Tibial artery (tissue), 4 donors: Measurements from ENCODE around the gene MS4A15.
A peak's percentile ranks its signal among the peaks of the same experiment; 100 is the strongest.

Experiments used
- DNase-seq, 2 donors: peaks; one replicate each; pipeline ENCODE4 v3.0.0-alpha.2; 2019
- H3K27ac ChIP-seq, 2 donors: fragments of 200-600 bp; sonication (generic) in 1 of 2; 1 replicate in 1 of 2; 2 replicates in 1 of 2; pipeline ENCODE4 v1.5.1; 2018 to 2019; ENCODE audit warnings: mild to moderate bottlenecking in 1 of 2
- H3K27me3 ChIP-seq, 2 donors: fragments of 200-600 bp; sonication (generic) in 1 of 2; one replicate each; pipeline versions ENCODE4 v1.5.1 to v1.6.0; 2016 to 2019
- H3K36me3 ChIP-seq, 3 donors: fragments of 200-600 bp; sonication (generic) in 2 of 3; one replicate each; pipeline ENCODE4 v1.5.1; 2016 to 2019; ENCODE audit warnings: mild to moderate bottlenecking in 2 of 3
- H3K4me1 ChIP-seq, 4 donors: fragments of 200-600 bp; sonication (generic) in 2 of 4; 1 replicate in 3 of 4; 2 replicates in 1 of 4; pipeline ENCODE4 v1.5.1; 2016 to 2019
- H3K4me3 ChIP-seq, 2 donors: fragments of 200-600 bp; sonication (generic) in 1 of 2; 1 replicate in 1 of 2; 2 replicates in 1 of 2; pipeline ENCODE4 v1.5.1; 2018 to 2019; ENCODE audit warnings: mild to moderate bottlenecking in 2 of 2
- H3K9me3 ChIP-seq, 3 donors: fragments of 200-600 bp; sonication (generic) in 1 of 3; one replicate each; pipeline ENCODE4 v1.5.1; 2016 to 2019
- CTCF ChIP-seq, 2 experiments: fragments of 200-600 bp in 1 of 2; fragments of 450-650 bp in 1 of 2; IDR thresholded peaks; one replicate each; pipeline ENCODE4 v1.5.1; 2017 to 2019; ENCODE audit warnings: antibody characterized with exemption in 2 of 2, mild to moderate bottlenecking in 1 of 2, moderate library complexity in 1 of 2
- intact Hi-C: fragments of 100-400 bp; cut with DNase I; formaldehyde crosslinking; loops from one replicate; pipeline ENCODE4 v1.15.0; 2023; ENCODE audit warnings: low total_unique reads

Gene MS4A15

DNA sequence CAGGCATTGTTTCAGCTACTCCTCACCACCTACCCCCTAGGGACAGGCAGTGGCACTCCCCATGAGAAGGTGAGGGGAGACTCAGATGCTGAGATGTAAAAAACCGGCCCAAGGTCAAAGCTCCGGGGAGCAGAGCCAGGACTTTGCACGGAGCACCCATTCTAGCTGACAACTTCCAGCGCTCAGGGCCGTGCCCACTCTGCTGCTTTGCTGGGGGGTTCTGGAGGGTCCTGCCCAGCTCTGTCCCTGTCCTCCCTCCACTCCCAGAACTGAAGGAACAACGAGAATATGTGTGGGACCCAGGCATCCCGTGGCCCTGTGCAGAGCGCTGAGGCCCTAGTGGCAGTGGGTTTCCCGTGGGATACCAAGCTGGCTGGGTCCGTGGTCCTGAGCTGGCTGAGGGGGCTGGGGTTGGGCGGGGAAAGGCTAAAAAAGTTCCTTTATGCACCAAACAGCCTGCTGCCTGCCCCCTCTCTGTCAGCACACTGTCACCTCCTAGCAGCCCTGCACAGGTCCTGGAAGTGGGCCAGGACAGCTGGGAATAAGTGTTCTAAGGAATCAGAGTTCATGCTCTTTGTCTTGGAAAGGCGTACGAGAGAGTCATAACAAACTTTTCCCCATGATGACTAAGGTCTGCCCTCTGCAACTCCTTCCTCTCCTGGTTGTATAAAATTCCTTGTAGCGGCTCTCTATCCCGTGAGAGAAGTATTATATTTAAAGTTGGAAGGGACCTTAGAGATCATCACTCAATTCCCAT, 30.3 kb downstream of the MS4A15 start:
- no peaks in the 10 kb centered on the region for H3K9me3 ChIP-seq
- H3K4me1 ChIP-seq: peaks cover 0 to 9% (median 3%) of the 10 kb centered on the region in 4 donors
- H3K36me3 ChIP-seq: no peaks in the 10 kb centered on the region
- no peaks in the 10 kb centered on the region for H3K27me3 ChIP-seq
- intact Hi-C loops: no loop called here
- H3K4me3 ChIP-seq: no peak overlapping the region
- DNase-seq: peak in 1 of 2 donors; percentile 36
- H3K27ac ChIP-seq: no peak overlapping the region
- no peak for TF ChIP-seq CTCF (IDR thresholded peaks at IDR 0.05)

DNA sequence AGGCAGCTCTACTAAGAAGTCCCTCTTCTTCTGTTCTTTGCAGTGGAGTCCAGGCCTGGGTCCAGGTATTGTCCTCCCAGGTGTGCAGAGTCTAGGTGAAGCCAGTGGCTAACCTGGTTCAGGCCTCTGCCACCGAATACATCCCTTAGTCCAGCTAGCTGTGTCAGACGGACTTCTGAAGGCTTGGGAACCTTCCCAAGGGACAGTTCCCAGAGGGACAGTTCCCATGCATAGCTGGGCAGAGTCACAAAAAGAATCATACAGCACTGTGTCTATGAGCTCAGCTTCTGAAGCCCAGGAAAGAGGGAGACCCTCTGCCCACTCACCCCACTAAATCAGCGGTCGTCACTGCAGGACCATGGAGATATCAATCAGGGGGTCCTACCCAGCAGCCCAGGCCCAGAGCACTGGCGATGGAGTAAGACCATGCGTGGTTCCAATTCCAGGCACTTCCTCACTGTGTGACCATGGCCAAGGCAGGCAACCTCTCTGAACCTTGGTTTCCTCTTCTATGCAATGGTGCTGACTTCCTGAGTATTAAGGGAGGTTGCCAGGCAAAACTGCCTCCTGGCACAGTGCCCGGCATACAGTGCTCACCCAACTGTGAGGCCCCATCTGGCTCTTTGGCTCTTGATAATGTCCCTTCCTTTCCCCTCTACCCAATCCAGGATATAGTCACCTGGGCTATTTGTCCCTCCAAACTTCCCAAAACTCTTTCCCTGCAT, 31.9 kb downstream of the MS4A15 start:
- intact Hi-C loops: no loop called here
- Histone ChIP-seq H3K36me3 (no peaks in the 10 kb centered on the region), H3K4me3 (no peak overlapping the region), H3K9me3 (no peaks in the 10 kb centered on the region), H3K4me1 (peaks cover 0 to 9% (median 3%) of the 10 kb centered on the region in 4 donors), H3K27me3 (no peaks in the 10 kb centered on the region), H3K27ac (no peak overlapping the region)
- DNase-seq: no peak
- TF ChIP-seq CTCF (IDR thresholded peaks at IDR 0.05): no peak

GRCh38 chr11:60790726-60791125, 34.1 kb downstream of the MS4A15 start:
- intact Hi-C loops: no loop called here
- no peak for DNase-seq
- no peak overlapping the region for H3K27ac ChIP-seq
- H3K4me3 ChIP-seq: no peak overlapping the region
- no peaks in the 10 kb centered on the region for H3K27me3 ChIP-seq
- H3K36me3 ChIP-seq: no peaks in the 10 kb centered on the region
- peaks cover 0 to 9% (median 3%) of the 10 kb centered on the region in 4 donors for H3K4me1 ChIP-seq
- H3K9me3 ChIP-seq: no peaks in the 10 kb centered on the region
- no peak for TF ChIP-seq CTCF (IDR thresholded peaks at IDR 0.05)

DNA sequence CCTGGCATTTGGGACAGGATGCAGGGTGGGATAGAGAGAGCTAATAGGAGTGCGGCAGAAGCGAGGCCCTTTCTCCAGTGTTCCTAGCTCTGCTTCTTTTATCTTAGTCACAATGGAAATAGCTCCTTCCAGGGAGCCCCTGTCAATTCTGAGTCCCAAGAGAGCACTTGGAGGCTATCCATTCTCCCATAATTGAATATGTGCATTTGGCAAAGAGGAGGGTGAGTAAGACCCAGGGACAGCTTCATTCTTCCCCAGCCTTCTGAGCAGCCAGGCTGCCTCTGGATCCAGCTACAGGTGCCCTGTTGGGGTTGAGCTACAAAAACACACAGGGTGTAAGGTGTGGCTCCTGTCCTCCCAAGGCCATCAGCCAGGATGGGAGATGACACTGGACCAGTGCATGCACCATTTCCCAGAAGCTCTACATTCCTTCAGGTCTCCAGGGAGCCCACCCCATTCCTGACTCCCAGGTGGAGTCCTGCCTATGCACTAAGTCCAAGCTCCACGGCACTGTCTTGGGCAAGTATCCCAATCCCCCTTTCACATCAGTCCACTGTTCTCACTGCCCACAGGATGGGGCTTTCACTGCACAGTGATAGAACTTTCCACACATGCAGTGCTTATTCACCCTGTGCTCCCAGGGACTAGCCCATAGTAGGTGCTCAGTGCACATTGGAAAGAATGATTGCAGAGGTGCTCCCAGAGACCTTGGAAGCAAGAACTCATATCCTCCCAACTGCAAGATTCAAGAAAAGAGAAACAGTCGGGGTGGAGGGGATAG, 34.7 kb downstream of the MS4A15 start:
- H3K9me3 ChIP-seq: no peaks in the 10 kb centered on the region
- no peak overlapping the region for H3K4me3 ChIP-seq
- H3K27me3 ChIP-seq: no peaks in the 10 kb centered on the region
- H3K27ac ChIP-seq: no peak overlapping the region
- no peaks in the 10 kb centered on the region for H3K36me3 ChIP-seq
- H3K4me1 ChIP-seq: peaks cover 0 to 9% (median 3%) of the 10 kb centered on the region in 4 donors
- no peak for TF ChIP-seq CTCF (IDR thresholded peaks at IDR 0.05)
- intact Hi-C loops: no loop called here
- DNase-seq: no peak

- no peak for TF ChIP-seq CTCF (IDR thresholded peaks at IDR 0.05)
- no peaks in the 10 kb centered on the region for H3K27me3 ChIP-seq
- H3K4me1 ChIP-seq: peaks cover 0 to under 1% (median under 1%) of the 10 kb centered on the region in 4 donors
- no peaks in the 10 kb centered on the region for H3K9me3 ChIP-seq
- no peak overlapping the region for H3K27ac ChIP-seq
- DNase-seq: no peak
- intact Hi-C loops: no loop called here
- H3K36me3 ChIP-seq: no peaks in the 10 kb centered on the region
- H3K4me3 ChIP-seq: no peak overlapping the region
These were observed 35.9 kb downstream of the MS4A15 start for GRCh38 chr11:60792521-60792920.
